Measurements from ENCODE around the gene TRRAP.
A peak's percentile ranks its signal among the peaks of the same experiment; 100 is the strongest.

TRRAP gene

DNA sequence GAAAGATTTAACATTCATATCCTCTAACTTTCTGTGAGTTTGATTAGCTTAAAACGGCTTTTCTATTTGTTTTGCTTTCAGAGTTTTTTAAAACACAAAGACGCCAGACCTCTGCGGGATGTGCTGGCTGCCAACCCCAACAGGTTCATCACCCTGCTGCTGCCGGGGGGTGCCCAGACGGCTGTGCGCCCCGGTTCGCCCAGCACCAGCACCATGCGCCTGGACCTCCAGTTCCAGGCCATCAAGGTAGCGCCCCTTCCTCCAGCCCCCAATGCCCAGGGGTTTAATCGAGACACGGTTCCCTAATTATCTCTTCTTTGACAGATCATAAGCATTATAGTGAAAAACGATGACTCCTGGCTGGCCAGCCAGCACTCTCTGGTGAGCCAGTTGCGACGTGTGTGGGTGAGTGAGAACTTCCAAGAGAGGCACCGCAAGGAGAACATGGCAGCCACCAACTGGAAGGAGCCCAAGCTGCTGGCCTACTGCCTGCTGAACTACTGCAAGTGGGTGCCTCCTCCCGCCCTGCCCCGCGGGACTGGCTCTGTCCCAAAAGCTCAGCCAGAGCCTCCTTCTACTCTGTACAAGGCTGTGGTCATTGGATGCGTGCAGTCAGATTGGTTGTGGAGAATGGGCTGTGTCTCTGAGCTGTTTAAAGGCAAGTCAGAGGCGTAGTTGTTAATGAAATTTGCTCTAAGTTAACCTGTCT is 71.2 kb downstream of the TRRAP start:
- no peak for DNase-seq (ENCODE audit: low spot score)

DNA sequence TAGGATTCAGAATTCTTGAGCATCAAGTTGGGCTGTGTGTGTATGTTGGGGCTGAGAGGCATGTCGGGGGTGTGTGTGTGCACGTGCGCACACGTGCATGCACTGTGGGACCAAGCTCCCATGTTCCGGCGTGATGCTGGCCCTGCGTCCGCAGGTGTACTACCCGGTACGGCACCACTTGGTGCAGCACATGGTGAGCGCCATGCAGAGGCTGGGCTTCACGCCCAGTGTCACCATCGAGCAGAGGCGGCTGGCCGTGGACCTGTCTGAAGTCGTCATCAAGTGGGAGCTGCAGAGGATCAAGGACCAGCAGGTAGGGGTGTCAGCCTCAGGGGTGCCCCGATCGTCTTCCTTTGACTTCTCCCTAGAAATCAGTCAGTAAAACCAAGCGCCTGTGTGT is 77.7 kb downstream of the TRRAP start:
- DNase-seq (ENCODE audit: low spot score) = no peak

GRCh38 chr7:98956469-98956868 is 78.1 kb downstream of the TRRAP start:
- DNase-seq (ENCODE audit: low spot score) = no peak

- peak; percentile 79 for DNase-seq (ENCODE audit: low spot score)
These were observed 78.6 kb downstream of the TRRAP start for GRCh38 chr7:98956937-98957336.

DNA sequence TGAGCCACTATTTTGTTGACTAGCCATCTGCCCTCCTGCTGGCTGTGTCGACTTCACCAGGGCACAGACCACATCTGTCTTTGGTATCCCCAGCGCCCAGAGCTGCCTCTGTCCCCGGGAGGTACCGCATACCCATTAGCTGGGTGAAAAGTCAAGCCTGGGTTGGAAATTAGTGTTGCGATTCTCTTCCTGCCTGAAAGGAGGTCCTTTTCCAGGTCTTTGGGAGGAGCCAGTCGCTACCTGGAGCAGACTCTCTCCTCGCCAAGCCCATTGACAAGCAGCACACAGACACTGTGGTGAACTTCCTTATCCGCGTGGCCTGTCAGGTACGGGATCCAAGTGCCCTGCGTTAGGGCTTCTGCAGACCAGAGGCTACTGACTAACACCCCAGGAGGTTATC is 79.4 kb downstream of the TRRAP start:
- no peak for DNase-seq (ENCODE audit: low spot score)

DNA sequence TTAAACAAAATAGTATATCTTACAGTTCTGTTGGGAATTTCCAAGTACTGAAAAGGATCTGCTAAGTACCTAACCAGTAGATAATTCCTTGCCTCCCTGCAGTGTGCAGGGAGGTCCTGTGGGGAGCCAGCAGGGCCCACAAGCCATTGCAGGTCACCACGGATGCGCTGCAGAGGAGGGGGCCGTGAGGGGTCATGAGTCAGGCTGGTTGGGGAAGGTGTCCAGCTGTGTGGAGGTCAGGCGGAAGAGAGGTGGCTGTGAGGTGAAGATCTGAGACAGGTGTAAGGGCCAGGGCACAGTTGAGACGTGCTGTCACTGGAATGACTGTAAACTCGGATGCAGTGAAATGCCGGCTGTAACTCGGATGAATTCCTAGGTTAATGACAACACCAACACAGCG is 80.6 kb downstream of the TRRAP start:
- DNase-seq (ENCODE audit: low spot score) = no peak

DNA sequence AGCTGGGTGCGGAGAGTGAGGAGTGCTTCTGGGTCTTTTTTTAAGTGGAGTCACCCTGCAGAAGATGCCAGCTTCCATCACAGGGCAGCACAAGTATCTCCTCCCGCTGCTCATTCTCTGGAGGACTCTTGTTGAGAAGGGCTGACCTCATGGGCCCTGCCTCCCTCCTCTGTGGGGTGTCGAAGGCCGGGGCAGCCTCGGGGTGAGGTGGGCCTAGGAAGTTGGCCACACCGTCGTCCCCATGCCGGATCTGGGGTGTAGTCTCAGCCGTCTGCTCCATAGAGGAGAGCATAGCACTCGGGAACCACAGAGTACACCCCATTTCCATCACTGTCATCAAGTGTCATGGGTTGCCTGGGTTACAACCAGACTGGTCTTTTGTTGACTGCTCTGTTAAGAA is 85.0 kb downstream of the TRRAP start:
- no peak for DNase-seq (ENCODE audit: low spot score)

GRCh38 chr7:98964596-98964995 is 86.3 kb downstream of the TRRAP start:
- no peak for DNase-seq (ENCODE audit: low spot score)

- DNase-seq (ENCODE audit: low spot score) = no peak
These were observed 90.3 kb downstream of the TRRAP start for GRCh38 chr7:98968621-98969020.

- no peak for DNase-seq (ENCODE audit: low spot score)
These were observed 91.1 kb downstream of the TRRAP start for GRCh38 chr7:98969386-98969785.

GRCh38 chr7:98970016-98970615 is 91.8 kb downstream of the TRRAP start:
- no peak for DNase-seq (ENCODE audit: low spot score)

DNA sequence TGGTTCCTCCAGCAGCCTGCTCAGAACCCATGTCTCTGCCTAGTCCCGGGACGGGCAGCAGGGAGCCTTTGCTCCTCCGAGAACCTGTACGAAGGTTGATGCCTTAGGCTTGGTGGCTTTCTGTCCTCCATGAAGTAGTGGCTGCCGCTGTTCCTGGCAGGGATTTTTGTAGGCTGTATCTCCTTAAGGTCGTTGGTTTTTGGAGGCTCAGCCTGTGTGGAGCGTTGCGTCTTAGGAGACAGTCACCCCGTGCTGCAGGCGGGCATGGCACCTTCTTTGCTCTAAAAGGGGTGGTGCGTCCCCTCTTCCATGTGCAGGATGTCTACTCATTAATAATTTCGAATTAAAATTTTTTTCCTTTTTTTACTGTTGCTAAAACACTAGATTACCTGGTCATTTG is 92.5 kb downstream of the TRRAP start:
- no peak for DNase-seq (ENCODE audit: low spot score)

GRCh38 chr7:98974205-98974604 is 95.9 kb downstream of the TRRAP start:
- DNase-seq (ENCODE audit: low spot score) = no peak

DNA sequence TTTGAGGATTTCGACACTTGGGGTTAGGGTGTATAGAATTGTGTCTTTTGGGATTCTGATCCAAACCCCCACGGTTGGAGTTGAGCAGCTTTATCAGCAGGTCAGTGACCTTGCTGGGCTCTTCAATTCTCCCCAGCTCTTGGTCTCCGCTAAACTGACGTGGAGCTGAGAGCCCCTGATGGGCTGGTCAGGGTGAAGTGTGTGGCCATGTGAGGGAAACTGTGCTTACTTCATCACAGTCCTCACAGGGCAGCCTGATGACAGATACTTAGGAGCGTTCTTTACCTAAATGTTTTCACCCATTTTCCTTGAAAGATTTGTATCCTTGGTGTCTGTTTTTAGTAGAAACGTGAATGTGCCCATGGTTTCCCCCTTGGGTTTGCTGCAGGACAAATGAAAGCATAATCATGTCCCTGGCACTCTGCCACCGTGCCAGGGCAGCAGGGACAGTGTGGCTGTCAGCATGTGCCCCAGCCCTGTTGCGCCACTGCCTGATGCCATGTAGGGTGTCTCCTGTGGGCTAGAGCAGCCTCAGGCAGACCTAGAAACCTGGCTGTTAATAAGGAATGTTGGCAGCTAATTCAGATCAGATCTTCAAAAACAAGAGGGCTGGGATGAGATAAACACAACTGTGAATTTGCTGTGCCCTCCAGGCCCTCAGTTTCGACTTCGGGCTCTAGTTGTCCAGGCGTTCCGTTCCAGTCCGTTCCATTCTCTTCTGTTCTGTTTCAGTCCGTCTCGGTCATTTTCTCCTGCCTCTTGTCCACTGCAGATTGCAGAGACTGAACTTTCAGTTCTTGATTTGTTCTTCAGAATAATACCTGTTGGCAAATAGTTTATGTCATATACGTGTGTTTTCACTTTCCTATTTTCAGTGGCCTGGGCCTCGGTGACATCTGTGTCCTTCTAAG is 96.8 kb downstream of the TRRAP start:
- no peak for DNase-seq (ENCODE audit: low spot score)

- no peak for DNase-seq (ENCODE audit: low spot score)
These were observed 98.3 kb downstream of the TRRAP start for GRCh38 chr7:98976396-98977185.

DNA sequence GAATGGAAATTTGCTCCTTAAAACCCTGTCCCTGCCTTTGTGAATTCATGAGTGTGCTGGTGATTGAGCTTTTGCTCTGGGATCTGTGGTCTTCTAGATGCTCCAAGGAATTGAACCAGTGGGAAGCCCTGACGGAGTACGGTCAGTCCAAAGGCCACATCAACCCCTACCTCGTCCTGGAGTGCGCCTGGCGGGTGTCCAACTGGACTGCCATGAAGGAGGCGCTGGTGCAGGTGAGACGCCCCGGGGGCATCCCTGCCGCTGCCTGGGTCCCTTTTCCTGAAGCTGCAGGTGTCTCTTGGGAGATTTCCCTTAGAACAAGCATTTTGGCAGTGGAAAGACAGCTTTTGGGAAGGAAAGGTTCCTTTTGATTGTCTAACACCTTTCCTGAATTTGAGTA is 100.3 kb downstream of the TRRAP start:
- no peak for DNase-seq (ENCODE audit: low spot score)

DNA sequence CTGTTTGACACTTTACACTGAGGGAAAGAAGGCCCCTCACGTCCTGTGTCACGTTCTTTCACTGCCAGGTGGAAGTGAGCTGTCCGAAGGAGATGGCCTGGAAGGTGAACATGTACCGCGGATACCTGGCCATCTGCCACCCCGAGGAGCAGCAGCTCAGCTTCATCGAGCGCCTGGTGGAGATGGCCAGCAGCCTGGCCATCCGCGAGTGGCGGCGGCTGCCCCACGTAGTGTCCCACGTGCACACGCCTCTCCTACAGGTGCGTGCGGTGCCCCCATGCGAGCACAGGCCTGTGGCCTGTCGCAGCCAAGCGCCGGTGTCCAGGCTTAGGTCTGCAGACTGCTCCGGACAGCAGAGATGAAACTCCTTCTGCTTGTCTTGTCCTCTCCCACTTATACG is 103.4 kb downstream of the TRRAP start:
- no peak for DNase-seq (ENCODE audit: low spot score)

- no peak for DNase-seq (ENCODE audit: low spot score)
These were observed 104.4 kb downstream of the TRRAP start for GRCh38 chr7:98982686-98983085.

GRCh38 chr7:98984126-98984525 is 105.8 kb downstream of the TRRAP start:
- DNase-seq (ENCODE audit: low spot score) = no peak

- DNase-seq (ENCODE audit: low spot score) = no peak
These were observed 107.1 kb downstream of the TRRAP start for GRCh38 chr7:98985406-98985805.

- no peak for DNase-seq (ENCODE audit: low spot score)
These were observed 107.6 kb downstream of the TRRAP start for GRCh38 chr7:98985945-98986344.

GRCh38 chr7:98988641-98989040 is 110.3 kb downstream of the TRRAP start:
- no peak for DNase-seq (ENCODE audit: low spot score)

All from AG08395 (cell line).